GM12878 (cell line): ENCODE results near the gene IMMP2L. TPM values are rescaled to one million over a fixed set of nuclear protein-coding genes. Genes with fewer than 3 reads are reported as not detected.

ENCODE experiments used
- ATAC-seq: fragments of 200-7000 bp; cut with Tn5 transposase; 3 replicates; pipeline ENCODE4 v1.9.1; 2020; ENCODE audit warnings: mild to moderate bottlenecking, moderate library complexity
- BruUV-seq: library from RNA; stranded (reverse); fragments of 400-500 nt; replicated peaks from 2 replicates; lab custom pipeline; 2021; lab: Mats Ljungman, UMichigan
- CTCF ChIA-PET: fragments of 300-600 bp; sonication (Branson Sonifier 250); formaldehyde crosslinking; extraction: SDS; loops from one replicate; lab custom pipeline; 2021; ENCODE audit warnings: inconsistent platforms; lab: Yijun Ruan, JAX
- POLR2A ChIA-PET: fragments of 350-600 bp; formaldehyde crosslinking; extraction: SDS; loops from one replicate; lab custom pipeline; 2021; ENCODE audit warnings: inconsistent platforms; lab: Charles Lee
- RAD21 ChIA-PET: fragments of 300-600 bp; sonication (Branson Sonifier 250); formaldehyde crosslinking; loops from one replicate; lab custom pipeline; 2023; ENCODE audit warnings: antibody characterized with exemption; ENCODE audit not compliant: unreplicated experiment; lab: Charles Lee
- SMC1A ChIA-PET: fragments of 300-600 bp; sonication (Branson Sonifier 250); formaldehyde crosslinking; loops from one replicate; lab custom pipeline; 2023; ENCODE audit not compliant: unreplicated experiment, uncharacterized antibody; lab: Charles Lee
- DNase-seq: peaks from one replicate; pipeline ENCODE4 v3.0.0-alpha.2; 2011; ENCODE audit warnings: low read depth, low spot score
- FAIRE-seq: peaks from 3 replicates; lab custom pipeline; 2011; peaks lifted over from hg19 to GRCh38; lab: Jason Lieb, UNC
- H2AFZ ChIP-seq: 2 replicates; pipeline ENCODE4 v1.6.0; 2011; ENCODE audit warnings: low read depth, low read length, control low read depth; ENCODE audit not compliant: control insufficient read depth
- H3K27ac ChIP-seq: 2 replicates; pipeline ENCODE4 v1.5.1; 2011; ENCODE audit warnings: control low read depth; ENCODE audit not compliant: control insufficient read depth, insufficient read depth
- H3K27me3 ChIP-seq, 2 experiments: replicated peaks in 1 of 2; 2 replicates each; pipeline versions ENCODE4 v1.6.0 to v1.6.1; 2011; ENCODE audit warnings: low read length in 1 of 2; ENCODE audit not compliant: control insufficient read depth in 2 of 2, insufficient read depth in 2 of 2
- H3K36me3 ChIP-seq, 2 experiments: 2 replicates each; pipeline ENCODE4 v1.5.1; 2011; ENCODE audit warnings: low read length in 1 of 2; ENCODE audit not compliant: control insufficient read depth in 2 of 2, insufficient read depth in 2 of 2
- H3K4me1 ChIP-seq: 2 replicates; pipeline ENCODE4 v1.6.1; 2011; ENCODE audit warnings: mild to moderate bottlenecking, low read length, moderate library complexity, mixed read lengths; ENCODE audit not compliant: control insufficient read depth, insufficient read depth
- H3K4me2 ChIP-seq: 2 replicates; pipeline ENCODE4 v1.6.0; 2011; ENCODE audit warnings: control low read depth; ENCODE audit not compliant: control insufficient read depth, insufficient read depth
- H3K4me3 ChIP-seq: fragments of 200-600 bp; sonication (generic); 2 replicates; pipeline ENCODE4 v1.5.1; 2016
- H3K79me2 ChIP-seq: 2 replicates; pipeline ENCODE4 v1.6.0; 2011; ENCODE audit warnings: low read length; ENCODE audit not compliant: control insufficient read depth, insufficient read depth
- H3K9ac ChIP-seq: 2 replicates; pipeline ENCODE4 v1.8.0; 2011; ENCODE audit warnings: low read length, control low read depth, mixed read lengths; ENCODE audit not compliant: control insufficient read depth, insufficient read depth
- H3K9me3 ChIP-seq: replicated peaks from 3 replicates; pipeline ENCODE4 v1.5.1; 2011; ENCODE audit warnings: mild to moderate bottlenecking, low read length; ENCODE audit not compliant: control insufficient read depth, insufficient read depth
- H4K20me1 ChIP-seq: 2 replicates; pipeline ENCODE4 v1.6.0; 2011; ENCODE audit not compliant: control insufficient read depth, insufficient read depth
- ASH2L ChIP-seq: fragments of 300-600, 200-600 bp; sonication (generic); IDR thresholded peaks from 2 replicates; pipeline ENCODE4 v1.6.1; 2017; ENCODE audit warnings: low read depth, mild to moderate bottlenecking, borderline replicate concordance
- BACH1 ChIP-seq: fragments of 450-650 bp; IDR thresholded peaks from 2 replicates; pipeline ENCODE4 v1.6.1; 2017; ENCODE audit warnings: mild to moderate bottlenecking, borderline replicate concordance
- BMI1 ChIP-seq: fragments of 450-650 bp; IDR thresholded peaks from 2 replicates; pipeline ENCODE4 v1.6.1; 2016; ENCODE audit warnings: mild to moderate bottlenecking, moderate library complexity, borderline replicate concordance
- HDAC2 ChIP-seq: fragments of 200-600 bp; sonication (generic); IDR thresholded peaks from 2 replicates; pipeline ENCODE4 v1.6.1; 2017
- MEF2A ChIP-seq: IDR thresholded peaks from 2 replicates; pipeline ENCODE4 v1.6.1; 2011; ENCODE audit warnings: low read depth, mild to moderate bottlenecking, low read length, moderate library complexity; ENCODE audit not compliant: insufficient read depth
- NFYB ChIP-seq: IDR thresholded peaks from 2 replicates; pipeline ENCODE4 v1.6.1; 2011; ENCODE audit warnings: low read depth, mild to moderate bottlenecking, low read length, improper control_type of control experiment, moderate library complexity; ENCODE audit not compliant: insufficient read depth
- POLR2AphosphoS5 ChIP-seq: IDR thresholded peaks from 2 replicates; pipeline ENCODE4 v1.6.1; 2011; ENCODE audit warnings: mild to moderate bottlenecking, low read length, inconsistent platforms
- SMC3 ChIP-seq: IDR thresholded peaks from 2 replicates; pipeline ENCODE4 v1.6.1; 2011; ENCODE audit warnings: low read length, improper control_type of control experiment, borderline replicate concordance
- STAT3 ChIP-seq: IDR thresholded peaks from 2 replicates; pipeline ENCODE4 v1.6.1; 2011; ENCODE audit warnings: low read depth, low read length, improper control_type of control experiment
- TCF7 ChIP-seq: IDR thresholded peaks from 2 replicates; pipeline ENCODE4 v1.6.1; 2014; ENCODE audit warnings: antibody characterized with exemption, borderline replicate concordance
- YBX1 ChIP-seq: fragments of 450-650 bp; IDR thresholded peaks from 2 replicates; pipeline ENCODE4 v1.6.1; 2016; ENCODE audit warnings: antibody characterized with exemption
- WGBS: methylation state at CpG from one replicate; pipeline ENCODE4 v1.1.6; 2016; ENCODE audit warnings: low lambda C conversion rate; ENCODE audit not compliant: insufficient replicate concordance, insufficient coverage; ENCODE audit errors: missing lambda C conversion rate; 5-methylcytosine and 5-hydroxymethylcytosine counted together
- in situ Hi-C: fragments of 300-500 bp; cut with MboI; formaldehyde crosslinking; loops from 9 replicates; pipeline ENCODE4 v1.14.3; 2018; ENCODE audit warnings: mixed read lengths
- intact Hi-C: fragments of 100-400 bp; cut with micrococcal nuclease; formaldehyde crosslinking; loops from one replicate; pipeline ENCODE4 v1.14.2; 2022; ENCODE audit not compliant: unreplicated experiment
- polyA plus RNA-seq, 11 experiments: library from polyadenylated mRNA; depleted of rRNA in 4 of 11; unstranded in 6 of 11; stranded (reverse) in 5 of 11; fragments of >200 nt; fragmentation: Nextera tagmentation in 4 of 11; fragmentation: Illumina TruSeq in 1 of 11; extraction: Ambion mirVana in 4 of 11; extraction: Trizol in 1 of 11; gene quantifications; 1 replicate in 1 of 11; 2 replicates in 10 of 11; pipeline versions ENCODE4 v1.2.1 to v1.2.3, GENCODE V29; 2011 to 2016; ENCODE audit warnings: inconsistent platforms in 2 of 11, missing spikeins in 2 of 11, low read depth in 1 of 11
- total RNA-seq, 4 experiments: library from RNA; depleted of rRNA in 3 of 4; stranded (reverse); fragments of >200 nt in 3 of 4; fragmentation: Illumina TruSeq in 1 of 4; extraction: Trizol in 1 of 4; gene quantifications; 2 replicates each; pipeline versions ENCODE4 v1.2.1 to v1.2.3, GENCODE V29; 2013 to 2021

Gene IMMP2L
- total and polyA plus RNA-seq, 10 of the 15 experiments (the other 5 are each of a cell fraction or from before 2014, with no cell fraction given) = 12.6 to 46.3 (median 19.6) TPM

DNA sequence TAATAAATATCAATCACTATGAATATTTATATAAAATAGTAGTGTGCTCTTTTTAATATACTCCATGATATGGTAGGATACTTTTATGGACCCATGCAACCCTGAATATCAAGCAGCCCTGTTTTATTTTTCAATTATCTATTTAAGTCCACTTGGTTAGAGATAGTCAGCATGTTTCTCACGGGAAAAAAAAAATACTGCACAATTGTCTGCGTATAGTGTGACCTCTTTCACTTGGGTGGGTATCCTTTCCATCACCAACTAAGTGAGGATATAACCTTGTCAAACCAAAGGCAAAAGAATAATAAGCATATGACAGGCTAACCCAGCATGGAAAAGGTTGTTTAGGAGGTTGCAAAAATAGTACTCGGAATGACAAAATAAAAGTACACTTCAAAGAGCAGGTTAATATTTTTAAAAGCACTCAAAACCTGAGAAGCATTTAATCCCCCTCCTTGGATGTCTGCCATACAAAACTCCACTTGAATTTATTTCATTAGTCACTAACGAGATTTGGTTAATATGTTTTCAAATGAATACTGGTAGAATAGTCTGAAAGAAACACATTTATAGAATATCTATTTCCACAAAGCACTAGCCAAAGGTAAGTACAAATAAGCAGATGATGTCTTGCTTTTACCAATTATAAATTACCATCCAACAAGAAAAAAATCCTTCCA lies 76.5 kb downstream of the IMMP2L start:
- no peaks in the 10 kb centered on the region for H3K27me3 ChIP-seq
- H3K4me1 ChIP-seq = no peaks in the 10 kb centered on the region
- no peaks in the 10 kb centered on the region for H3K79me2 ChIP-seq
- BruUV-seq = no TSS peak
- POLR2A ChIA-PET = no interaction called here
- no peak for TF ChIP-seq BMI1
- TF ChIP-seq YBX1 = no peak
- no peak for TF ChIP-seq ASH2L
- no peak for TF ChIP-seq TCF7
- no peak for TF ChIP-seq SMC3
- no peak for TF ChIP-seq BACH1
- TF ChIP-seq POLR2AphosphoS5 = no peak
- TF ChIP-seq HDAC2 = no peak
- TF ChIP-seq STAT3 = no peak
- no peak for TF ChIP-seq MEF2A
- TF ChIP-seq NFYB = no peak
- WGBS = 95% methylated on average over 4 of the region's 4 CpGs
- in situ Hi-C loops (loop anchor here (5.0 kb wide), 1 partner anchor 394 kb away; the partner anchor contains the start of gene LRRN3), intact Hi-C loops (loop anchor here (2.0 to 5.0 kb wide), 5 partner anchors 76 to 1644 kb away; partner anchors contain the start of genes IMMP2L and LRRN3)
- CTCF ChIA-PET = interaction anchor here (0.8 to 1.1 kb wide), 2 partner anchors 249 to 387 kb away, joined by 3 read pairs; no protein-coding TSS in a partner anchor
- H3K9ac ChIP-seq = no peak overlapping the region
- no peak overlapping the region for H3K27ac ChIP-seq
- H3K9me3 ChIP-seq = no peaks in the 10 kb centered on the region
- FAIRE-seq (no peak), ATAC-seq (no peak), DNase-seq (no peak)
- SMC1A ChIA-PET = interaction anchor here (0.7 to 1.7 kb wide), 2 partner anchors 75 to 387 kb away, joined by 3 to 5 read pairs; no protein-coding TSS in a partner anchor
- no peaks in the 10 kb centered on the region for H4K20me1 ChIP-seq
- H3K36me3 ChIP-seq = no peaks in the 10 kb centered on the region
- H3K4me2 ChIP-seq = no peak overlapping the region
- H3K4me3 ChIP-seq = no peak overlapping the region
- RAD21 ChIA-PET = interaction anchor here (0.9 kb wide), 1 partner anchor 161 kb away, joined by 3 read pairs; no protein-coding TSS in a partner anchor
- H2AFZ ChIP-seq = no peak overlapping the region
